ENCODE results near the gene CNDP2.
"Not testable (repeated sequence)": the region's sequence is repeated elsewhere in the genome, so short reads cannot be mapped to it uniquely, and the experiment has no call there.

CNDP2 gene

DNA sequence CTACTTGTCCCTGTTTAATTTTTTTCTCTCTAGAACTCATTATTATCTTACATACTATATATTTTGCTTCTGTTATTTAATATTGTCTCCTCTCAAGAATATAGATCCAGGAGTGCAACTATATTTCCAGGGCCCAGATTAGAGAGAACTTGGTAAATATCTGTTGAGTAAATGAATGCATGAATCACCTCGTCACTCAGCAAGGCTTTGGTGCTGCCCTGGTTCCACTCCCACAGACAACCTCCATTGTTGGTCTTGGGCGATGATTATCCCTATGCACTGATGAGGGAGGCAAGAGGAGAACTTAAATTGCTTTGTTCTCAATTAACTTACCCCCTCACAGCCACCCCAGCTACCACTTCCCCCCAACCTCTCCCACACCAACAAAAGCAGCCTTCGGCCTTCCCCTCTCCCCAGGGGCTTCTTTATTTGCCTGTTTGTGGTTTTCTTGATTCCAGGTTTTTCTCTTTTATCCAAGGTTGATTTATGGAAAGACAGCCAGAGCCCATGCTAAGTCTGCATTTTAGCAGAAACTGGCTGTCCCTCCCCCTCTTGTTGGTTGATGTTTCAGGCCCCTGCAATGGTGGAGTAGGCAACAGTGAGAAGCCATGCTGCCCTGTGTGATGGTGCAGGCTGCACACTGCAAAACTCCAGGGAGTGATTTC, 22.1 kb upstream of the CNDP2 start:
- DNase-seq, result no peak

DNA sequence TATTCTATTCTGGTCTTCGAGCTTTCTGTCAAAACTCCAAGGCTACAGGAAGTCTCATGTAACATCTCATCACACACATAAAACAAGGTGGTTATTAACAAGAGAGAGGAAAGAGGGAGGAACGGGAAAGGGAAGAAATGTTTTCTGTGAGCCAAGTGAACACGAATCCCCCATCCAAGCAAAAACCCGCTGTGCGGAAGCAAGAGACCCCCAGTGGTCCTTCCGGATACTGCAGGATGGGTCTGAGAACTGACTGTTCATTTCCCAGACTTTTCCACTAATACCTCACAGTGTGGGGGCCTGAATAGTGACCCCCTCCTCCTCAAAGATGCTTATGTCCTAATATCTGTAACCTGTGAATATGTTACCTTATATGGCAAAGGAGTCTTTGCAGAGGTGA, 20.0 kb upstream of the CNDP2 start:
- no peak for DNase-seq

DNA sequence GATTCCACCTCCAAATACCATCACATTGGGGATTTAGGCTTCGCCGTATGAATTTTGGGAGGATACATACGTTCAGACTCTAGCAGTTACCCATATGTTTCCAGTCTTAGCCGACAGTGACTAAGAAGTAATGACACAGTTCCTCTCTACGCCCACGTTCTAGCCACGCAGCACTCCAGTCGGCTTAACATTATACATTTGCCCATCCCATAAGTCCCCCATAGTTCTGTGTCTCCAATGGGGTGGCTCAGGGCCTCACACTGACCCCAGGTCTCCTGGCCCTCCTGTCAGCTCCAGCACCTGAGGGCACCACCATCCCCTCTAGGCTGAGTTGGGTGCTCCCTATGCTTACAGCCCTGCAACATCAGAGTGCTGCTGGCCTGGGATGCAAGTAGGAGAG, 18.4 kb upstream of the CNDP2 start:
- no peak for DNase-seq

- no peak for DNase-seq
Observed at GRCh38 chr18:74478316-74478715, 17.8 kb upstream of the CNDP2 start.

DNA sequence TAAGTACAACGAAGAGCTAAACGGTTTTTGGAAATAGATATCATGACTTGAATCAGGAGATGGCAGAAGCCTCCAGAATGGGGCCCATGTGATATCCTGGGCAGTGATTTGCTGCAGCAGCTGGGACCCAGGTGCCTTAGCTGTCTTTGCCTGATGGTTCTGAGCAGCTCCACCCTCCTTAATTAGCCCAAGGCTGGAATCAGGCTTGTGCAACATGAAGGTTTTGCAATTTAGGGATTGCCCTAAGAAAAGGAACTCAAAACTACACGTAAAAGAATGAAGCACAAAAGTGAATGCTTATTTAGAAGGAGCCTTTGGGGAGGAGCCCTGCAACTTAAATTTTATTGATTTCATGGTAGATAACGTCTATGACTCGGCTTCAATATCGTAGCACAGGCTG, 17.3 kb upstream of the CNDP2 start:
- no peak for DNase-seq

- DNase-seq, result no peak
Observed at GRCh38 chr18:74479486-74480148, 16.5 kb upstream of the CNDP2 start.

- DNase-seq, result no peak
Observed at GRCh38 chr18:74480149-74480651, 16.0 kb upstream of the CNDP2 start.

DNA sequence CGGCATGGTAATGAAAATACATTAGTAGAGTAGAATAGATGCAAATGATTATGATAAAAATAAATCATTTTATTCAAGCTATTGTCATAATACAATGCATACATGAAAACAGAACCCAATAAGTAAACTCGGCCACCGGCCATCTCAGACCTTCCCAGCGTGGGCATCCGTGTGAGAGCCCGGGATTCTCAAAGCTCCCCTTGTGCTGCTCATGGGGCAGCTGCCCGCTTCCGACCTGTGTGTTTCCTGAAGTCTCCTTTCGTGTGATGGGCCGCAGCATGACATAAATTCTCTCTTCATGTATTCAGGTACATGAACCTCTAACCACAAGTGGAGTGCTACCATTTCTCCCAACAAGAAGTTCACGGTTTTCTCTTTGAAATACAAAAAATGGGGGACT, 13.5 kb upstream of the CNDP2 start:
- DNase-seq, result no peak

- DNase-seq, result no peak
Observed at GRCh38 chr18:74486119-74486849, 9.9 kb upstream of the CNDP2 start.

DNA sequence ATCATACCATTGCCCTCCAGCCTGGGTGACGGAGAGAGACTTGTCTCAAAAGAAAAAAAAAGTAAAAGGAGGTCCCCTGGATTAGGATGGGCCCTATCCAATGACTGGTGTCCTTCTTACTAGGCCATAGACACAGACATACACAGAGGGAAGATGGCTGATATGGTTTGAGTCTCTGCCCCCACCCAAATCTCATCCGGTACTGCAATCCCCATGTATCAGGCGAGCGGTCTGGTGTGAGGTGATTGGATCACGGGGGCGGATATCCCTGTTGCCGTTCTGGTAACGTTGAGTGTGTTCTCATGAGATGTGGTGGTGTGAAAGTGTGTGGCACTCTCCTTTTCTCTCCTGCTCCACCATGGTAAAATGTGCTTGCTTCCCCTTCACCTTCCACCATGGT, 7.8 kb upstream of the CNDP2 start:
- DNase-seq, result no peak

- no peak for DNase-seq
Observed at GRCh38 chr18:74488864-74489263, 7.3 kb upstream of the CNDP2 start.

- no peak for DNase-seq
Observed at GRCh38 chr18:74489676-74490075, 6.5 kb upstream of the CNDP2 start.

DNA sequence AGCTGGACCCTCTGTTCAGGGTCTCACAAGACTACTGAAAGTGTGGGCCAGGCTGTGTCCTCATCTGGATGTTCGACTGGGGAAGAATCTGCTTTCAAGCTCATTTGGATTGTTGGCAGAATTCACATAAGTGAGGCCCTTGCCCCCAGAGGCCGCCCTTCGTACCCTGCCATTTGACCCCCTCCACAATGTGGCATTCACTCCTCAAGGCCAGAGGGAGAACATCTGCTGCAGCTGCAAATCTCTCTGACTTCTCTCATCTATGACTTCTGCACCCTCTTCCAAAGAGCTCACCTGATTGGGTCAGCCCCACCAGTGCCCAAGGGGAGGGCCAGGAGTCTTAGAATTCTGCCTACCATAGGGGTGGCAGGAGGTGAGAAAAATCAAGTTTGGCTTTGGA, 3.9 kb upstream of the CNDP2 start:
- no peak for DNase-seq

- peak; percentile 18 to 66 for DNase-seq
Observed at GRCh38 chr18:74493689-74494088, 2.5 kb upstream of the CNDP2 start.

DNA sequence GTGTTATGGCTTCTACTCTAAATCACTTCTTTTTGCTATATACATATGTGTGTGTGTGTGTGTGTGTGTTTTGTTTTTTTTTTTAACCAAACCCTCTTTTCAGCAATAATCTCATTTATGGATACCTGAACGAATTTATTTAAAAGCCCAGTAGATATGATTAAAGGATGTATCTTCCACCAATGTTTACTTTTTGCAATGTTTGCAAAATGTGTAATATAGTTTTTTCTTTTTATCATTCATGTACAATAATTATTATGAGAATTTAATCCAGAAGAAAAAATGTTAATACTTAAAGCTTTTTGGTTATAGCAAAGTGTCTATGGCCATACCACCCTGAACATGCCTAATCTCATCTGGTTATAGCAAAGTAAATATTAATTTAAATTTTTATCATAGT, 1.6 kb upstream of the CNDP2 start:
- no peak for DNase-seq

DNA sequence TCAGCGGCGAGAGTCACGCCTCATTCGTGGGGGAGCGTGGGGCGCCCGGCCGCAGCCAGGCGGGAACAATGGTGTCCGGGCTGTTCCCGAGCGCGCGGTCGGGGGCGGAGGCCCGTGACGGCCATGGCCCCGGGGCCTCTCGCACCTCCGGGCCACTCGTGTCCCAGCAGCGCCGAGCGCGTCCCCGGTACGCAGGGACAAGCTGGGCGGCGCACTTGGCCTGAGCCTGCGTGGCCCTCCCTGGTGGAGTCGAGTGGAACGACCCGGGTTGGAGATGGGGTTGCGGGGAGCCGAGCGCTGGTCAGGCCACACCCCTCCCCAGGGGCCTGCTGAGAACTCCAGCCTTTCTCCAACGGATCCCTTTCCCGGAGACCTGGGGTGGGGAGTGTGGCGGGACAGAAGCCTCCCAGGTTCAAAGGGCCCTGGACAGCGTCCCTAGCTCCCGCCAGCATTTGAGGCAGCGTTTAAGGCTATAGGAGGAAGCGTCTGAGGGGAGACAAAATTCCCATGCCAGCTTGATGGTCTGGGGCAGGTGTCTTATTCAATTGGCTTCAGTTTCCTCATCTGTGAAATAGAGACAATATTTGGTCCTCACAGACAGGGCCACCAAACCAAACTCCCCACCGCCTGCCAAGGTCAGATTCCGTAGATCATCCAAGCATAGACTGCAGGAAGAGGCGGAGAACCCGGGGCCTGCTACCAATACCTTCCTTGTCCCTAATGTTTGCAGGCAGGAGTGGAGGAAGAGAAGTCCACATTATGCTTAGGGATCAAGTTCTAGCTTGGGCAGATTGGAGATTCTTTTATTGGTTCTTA, 553 bp downstream of the CNDP2 start:
- peak; percentile 34 to 76 for DNase-seq

- DNase-seq, result no peak
Observed at GRCh38 chr18:74497324-74497676, 1.1 kb downstream of the CNDP2 start.

DNA sequence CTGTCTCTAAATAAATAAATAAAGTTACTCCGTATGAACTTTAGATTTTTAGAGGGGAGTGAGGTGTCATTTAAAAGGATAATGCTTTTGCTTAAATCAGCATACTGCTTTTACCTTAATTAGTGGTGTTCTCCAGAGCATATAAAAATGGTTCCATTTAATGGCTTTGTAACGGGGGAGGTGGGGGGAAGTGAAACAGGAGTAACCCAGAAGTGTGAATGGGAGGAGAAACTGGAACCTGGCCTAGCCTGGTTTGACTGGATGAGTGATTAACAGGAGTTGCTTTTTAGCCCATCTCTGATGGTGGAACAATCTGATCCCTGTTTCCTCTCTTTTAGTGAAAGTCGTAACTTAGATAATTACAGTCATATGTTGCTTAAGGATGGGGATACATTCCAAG, 1.6 kb downstream of the CNDP2 start:
- DNase-seq, result no peak

DNA sequence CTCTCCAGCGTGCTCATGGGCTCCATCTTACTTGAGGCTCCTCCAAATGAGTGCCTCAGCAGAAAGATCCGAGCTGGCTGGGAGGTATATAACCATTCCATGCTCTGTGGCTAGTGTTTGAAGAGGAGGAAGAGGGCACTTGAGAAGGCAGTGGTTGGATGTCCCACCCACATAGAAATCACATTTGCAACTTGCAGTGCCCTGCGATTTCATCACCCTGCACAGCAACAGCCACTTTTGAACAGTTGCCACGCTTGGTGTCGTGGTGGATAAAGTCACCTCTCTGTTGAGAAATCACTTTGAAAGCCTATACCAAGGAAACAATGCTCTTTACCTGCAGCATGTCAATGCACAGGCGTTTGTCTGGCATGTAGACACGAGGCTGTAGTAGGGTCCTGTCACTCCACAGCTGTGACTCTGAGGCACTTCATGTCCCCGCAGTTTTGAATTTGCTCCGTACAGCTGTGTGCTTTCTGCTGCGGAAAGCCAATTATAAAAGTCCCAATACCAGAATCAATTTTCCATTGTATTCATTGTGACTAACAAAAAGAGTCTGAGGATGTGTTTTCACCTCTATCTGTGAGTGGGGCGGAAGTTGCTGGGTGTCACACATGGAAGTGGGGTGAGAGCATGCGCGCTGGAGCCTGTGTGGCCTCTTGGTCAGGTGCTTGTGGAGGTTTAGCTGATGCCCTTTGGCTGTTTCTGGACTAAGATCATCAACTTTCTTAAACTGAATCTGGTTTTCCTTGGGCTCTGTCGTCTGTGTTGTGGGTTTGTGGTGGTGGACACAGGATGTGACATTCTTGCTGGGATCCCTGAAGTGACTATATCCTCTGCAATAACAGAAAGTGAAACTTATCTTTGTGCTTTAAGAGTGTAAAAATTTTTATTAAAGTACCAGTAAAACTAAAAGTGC, 2.8 kb downstream of the CNDP2 start:
- peak in 1 of 2 experiments; percentile 53 for DNase-seq

GRCh38 chr18:74499633-74500032, 3.5 kb downstream of the CNDP2 start:
- DNase-seq, result peak; percentile 67

GRCh38 chr18:74500372-74500771, 4.2 kb downstream of the CNDP2 start:
- no peak for DNase-seq

GRCh38 chr18:74500774-74501173, 4.6 kb downstream of the CNDP2 start:
- DNase-seq, result not testable (repeated sequence)

All from SW 1271 (cell line).